Ascending aorta (tissue), 2 donors: ENCODE measurements around the gene TSPAN18. TPM values are rescaled to one million over a fixed set of nuclear protein-coding genes. Genes with fewer than 3 reads are reported as not detected.

ENCODE experiments used
- DNase-seq, 2 donors: peaks; one replicate each; pipeline ENCODE4 v3.0.0-alpha.2; 2019; ENCODE audit warnings: low spot score in 2 of 2
- H3K27ac ChIP-seq, 2 donors: fragments of 200-600 bp; sonication (generic); one replicate each; pipeline ENCODE4 v1.5.1; 2016 to 2017; ENCODE audit warnings: mild to moderate bottlenecking in 1 of 2
- H3K27me3 ChIP-seq: fragments of 200-600 bp; sonication (generic); one replicate; pipeline ENCODE4 v1.5.1; 2017
- H3K36me3 ChIP-seq, 2 donors: fragments of 200-600 bp; sonication (generic); one replicate each; pipeline ENCODE4 v1.5.1; 2016
- H3K4me1 ChIP-seq, 2 donors: fragments of 200-600 bp; sonication (generic); one replicate each; pipeline ENCODE4 v1.5.1; 2016 to 2017; ENCODE audit warnings: mild to moderate bottlenecking in 1 of 2
- H3K4me3 ChIP-seq, 2 donors: fragments of 200-600 bp; sonication (generic); one replicate each; pipeline ENCODE4 v1.5.1; 2016 to 2017; ENCODE audit warnings: mild to moderate bottlenecking in 1 of 2
- H3K9me3 ChIP-seq, 2 donors: fragments of 200-600 bp; sonication (generic); one replicate each; pipeline ENCODE4 v1.5.1; 2016
- CTCF ChIP-seq, 3 experiments: fragments of 200-600 bp in 2 of 3; fragments of 450-650 bp in 1 of 3; sonication (generic) in 2 of 3; IDR thresholded peaks; one replicate each; pipeline ENCODE4 v1.5.1; 2016 to 2019; ENCODE audit warnings: antibody characterized with exemption in 3 of 3, mild to moderate bottlenecking in 1 of 3, moderate library complexity in 1 of 3
- intact Hi-C: fragments of 100-400 bp; cut with DNase I; formaldehyde crosslinking; loops from one replicate; pipeline ENCODE4 v1.15.1; 2023
- total RNA-seq: library from RNA; depleted of rRNA; stranded (reverse); fragments of >200 nt; gene quantifications from one replicate; pipeline ENCODE4 v1.1.0, GENCODE V29; 2016

The TSPAN18 gene
- total RNA-seq, 1 donor from 2014 or later, result 21.3 TPM

GRCh38 chr11:44809283-44809682 is 82.5 kb downstream of the TSPAN18 start:
- Histone ChIP-seq H3K36me3 (no peaks in the 10 kb centered on the region), H3K27ac (no peak overlapping the region), H3K4me3 (no peak overlapping the region), H3K27me3 (no peaks in the 10 kb centered on the region), H3K4me1 (peaks cover 0 to 10% of the 10 kb centered on the region in 2 donors), H3K9me3 (no peaks in the 10 kb centered on the region)
- intact Hi-C loops, result loop anchor here (5.0 kb wide), 1 partner anchor 42 kb away; no protein-coding TSS in a partner anchor
- no peak for TF ChIP-seq CTCF (IDR thresholded peaks at IDR 0.05)
- no peak for DNase-seq

GRCh38 chr11:44811841-44812448 is 85.2 kb downstream of the TSPAN18 start:
- DNase-seq, result no peak
- Histone ChIP-seq H3K27me3 (no peaks in the 10 kb centered on the region), H3K27ac (no peak overlapping the region), H3K4me3 (no peak overlapping the region), H3K4me1 (no peaks in the 10 kb centered on the region), H3K9me3 (no peaks in the 10 kb centered on the region), H3K36me3 (no peaks in the 10 kb centered on the region)
- TF ChIP-seq CTCF (IDR thresholded peaks at IDR 0.05), result no peak
- intact Hi-C loops, result no loop called here

DNA sequence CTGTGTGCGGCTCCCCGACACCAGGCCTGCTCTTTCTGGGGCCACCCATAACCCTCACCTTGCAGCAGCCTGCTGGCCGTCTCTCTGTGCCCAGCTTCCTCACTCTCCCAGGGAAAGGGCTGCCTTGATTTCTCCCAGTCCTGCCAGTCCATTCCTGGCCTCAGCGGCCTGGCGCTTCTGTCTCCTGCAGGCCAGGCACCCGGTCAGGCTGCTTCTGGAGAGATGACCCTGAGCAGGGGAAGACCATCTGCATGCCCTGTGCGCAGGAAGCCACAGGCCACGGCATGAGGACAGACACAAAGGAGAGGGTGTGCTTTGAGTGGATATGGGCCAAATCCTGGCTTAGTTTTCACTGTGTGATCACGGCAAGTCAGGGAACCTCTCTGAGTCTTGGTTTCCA is 86.2 kb downstream of the TSPAN18 start:
- no peak for DNase-seq
- H3K4me3 ChIP-seq, result no peak overlapping the region
- TF ChIP-seq CTCF (IDR thresholded peaks at IDR 0.05), result no peak
- intact Hi-C loops, result no loop called here
- H3K9me3 ChIP-seq, result no peaks in the 10 kb centered on the region
- H3K4me1 ChIP-seq, result no peaks in the 10 kb centered on the region
- no peak overlapping the region for H3K27ac ChIP-seq
- no peaks in the 10 kb centered on the region for H3K36me3 ChIP-seq
- H3K27me3 ChIP-seq, result no peaks in the 10 kb centered on the region

GRCh38 chr11:44813401-44813800 is 86.6 kb downstream of the TSPAN18 start:
- Histone ChIP-seq H3K27ac (no peak overlapping the region), H3K4me1 (no peaks in the 10 kb centered on the region), H3K4me3 (no peak overlapping the region), H3K9me3 (no peaks in the 10 kb centered on the region), H3K36me3 (no peaks in the 10 kb centered on the region), H3K27me3 (no peaks in the 10 kb centered on the region)
- intact Hi-C loops, result no loop called here
- no peak for TF ChIP-seq CTCF (IDR thresholded peaks at IDR 0.05)
- no peak for DNase-seq

- H3K27ac ChIP-seq, result no peak overlapping the region
- H3K4me3 ChIP-seq, result no peak overlapping the region
- H3K27me3 ChIP-seq, result no peaks in the 10 kb centered on the region
- intact Hi-C loops, result no loop called here
- no peaks in the 10 kb centered on the region for H3K4me1 ChIP-seq
- no peak for DNase-seq
- no peaks in the 10 kb centered on the region for H3K9me3 ChIP-seq
- H3K36me3 ChIP-seq, result no peaks in the 10 kb centered on the region
- TF ChIP-seq CTCF (IDR thresholded peaks at IDR 0.05), result no peak
Observed at GRCh38 chr11:44814881-44815592, 88.3 kb downstream of the TSPAN18 start.
